Nucleus accumbens (tissue), 56 donors: ENCODE data around the gene ZNF880.
"Not testable (repeated sequence)": the region's sequence is repeated elsewhere in the genome, so short reads cannot be mapped to it uniquely, and the experiment has no call there.

Experiments used
- DNase-seq, 56 donors: peaks; one replicate each; lab custom pipeline; 2025; lab: John Stamatoyannopoulos, UW

Gene ZNF880

DNA sequence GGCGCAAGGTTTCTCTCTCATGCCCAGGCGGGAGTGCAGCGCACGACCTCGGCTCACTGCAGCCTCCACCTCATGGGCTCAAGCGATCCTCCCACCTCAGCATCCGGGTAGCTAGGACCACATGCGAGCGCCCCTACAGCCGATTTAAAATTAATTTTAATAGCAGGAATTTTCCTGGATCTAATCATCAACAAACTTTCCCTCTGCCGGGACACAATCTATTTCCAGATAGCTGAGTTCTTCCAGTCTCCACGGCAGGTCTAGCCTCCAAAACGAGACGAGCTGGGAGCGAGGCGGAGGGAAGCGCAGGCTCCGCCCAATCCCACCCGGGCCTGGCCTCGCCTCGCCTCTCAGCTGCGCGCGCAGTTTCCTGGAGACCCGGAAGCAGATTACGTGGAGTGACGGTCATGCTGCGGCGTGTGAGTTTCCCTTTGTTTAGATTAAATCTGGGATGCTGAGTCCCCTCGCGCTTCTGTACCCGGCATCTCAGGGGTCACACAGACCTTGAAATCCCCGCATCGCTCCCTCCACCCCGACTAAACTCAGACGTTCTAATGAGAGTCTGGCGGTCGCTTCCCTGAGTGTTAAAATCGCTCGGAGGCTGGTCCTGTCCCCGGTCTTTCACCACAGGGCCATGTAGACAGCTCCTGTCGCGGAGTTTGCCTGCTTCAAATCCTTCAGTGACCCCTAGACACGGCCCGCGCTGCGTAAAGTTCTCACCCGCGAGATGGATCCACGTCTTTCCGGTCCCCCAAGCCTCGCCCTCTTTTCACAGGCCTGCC lies at the start of gene ZNF880:
TSS of gene ZNF880 (plus strand) at position 365 of the 782 bp plus-strand sequence. CDS start at position 408, 43 bp downstream.
- DNase-seq, result peak in 55 of 56 donors; percentile 41 to 97 (median 88)

DNA sequence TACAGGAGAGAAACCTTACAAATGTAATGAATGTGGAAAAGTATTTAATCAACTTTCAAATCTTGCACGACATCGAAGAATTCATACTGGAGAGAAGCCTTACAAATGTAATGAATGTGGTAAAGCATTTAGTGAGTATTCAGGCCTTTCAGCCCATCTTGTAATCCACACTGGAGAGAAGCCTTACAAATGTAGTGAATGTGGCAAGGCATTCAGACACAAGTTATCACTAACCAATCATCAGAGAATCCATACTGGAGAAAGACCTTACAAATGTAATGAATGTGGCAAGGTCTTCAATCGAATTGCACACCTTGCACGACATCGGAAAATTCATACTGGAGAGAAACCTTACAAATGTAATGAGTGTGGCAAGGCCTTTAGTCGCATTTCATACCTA lies 47.3 kb upstream of the ZNF880 start:
- DNase-seq, result no peak

GRCh38 chr19:52331757-52332156 lies 38.0 kb upstream of the ZNF880 start:
- no peak for DNase-seq

DNA sequence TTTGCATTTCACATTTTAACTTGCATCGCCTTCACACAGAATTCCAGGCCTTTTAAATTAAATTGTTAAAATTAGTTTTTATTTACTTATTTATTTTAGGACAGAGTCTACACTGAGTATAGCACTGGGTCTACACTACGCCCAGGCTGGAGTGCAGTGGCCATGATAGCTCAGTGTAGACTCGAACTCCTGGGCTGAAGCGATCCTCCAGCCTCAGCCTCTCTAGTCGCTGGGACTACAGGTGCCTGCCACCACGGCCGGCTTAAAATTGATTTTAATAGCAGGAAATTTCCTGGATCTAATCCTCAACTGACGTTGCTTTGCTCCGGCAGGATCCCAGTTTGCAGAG lies 34.0 kb upstream of the ZNF880 start:
- DNase-seq, result no peak

DNA sequence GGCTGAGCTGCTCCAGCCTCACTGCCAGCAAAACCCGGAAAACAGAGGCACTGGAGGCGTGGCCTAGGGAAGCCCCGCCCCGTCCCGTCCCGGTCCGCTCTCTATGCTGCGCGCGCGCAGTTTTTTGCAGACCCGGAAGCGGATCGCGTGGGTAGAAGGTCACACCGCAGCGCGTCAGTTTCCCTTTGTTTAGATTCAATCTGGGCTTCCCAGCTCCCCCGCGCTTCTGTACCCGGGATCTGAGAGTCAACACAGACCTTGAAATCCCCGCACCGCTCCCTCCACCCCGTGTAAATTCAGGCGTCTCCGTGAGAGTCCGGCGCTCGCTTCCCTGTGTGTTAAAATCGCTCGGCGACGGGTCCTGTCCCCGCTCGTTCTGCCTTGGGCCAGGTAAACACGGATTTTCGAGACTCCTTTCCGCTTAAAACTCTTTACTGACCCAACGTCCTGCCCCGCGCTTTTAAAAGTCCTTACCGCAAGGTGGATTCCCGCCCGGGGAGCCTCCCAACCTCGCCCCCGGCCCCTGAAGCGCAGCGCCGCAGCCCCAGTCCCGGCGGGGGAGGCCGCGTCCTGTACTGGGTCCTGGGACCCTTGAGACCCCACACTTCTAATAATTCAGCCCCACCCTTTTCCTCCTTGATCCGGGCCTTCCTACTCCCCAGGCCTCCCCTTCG lies 33.5 kb upstream of the ZNF880 start, which contains the start of gene ZNF610:
TSS of gene ZNF610 (plus strand) at position 127 of the 674 bp plus-strand sequence. CDS start 12,930 bp downstream, outside the sequence.
- DNase-seq, result peak; percentile 23 to 95 (median 86)

GRCh38 chr19:52336791-52337381 lies 32.8 kb upstream of the ZNF880 start:
- DNase-seq, result no peak

DNA sequence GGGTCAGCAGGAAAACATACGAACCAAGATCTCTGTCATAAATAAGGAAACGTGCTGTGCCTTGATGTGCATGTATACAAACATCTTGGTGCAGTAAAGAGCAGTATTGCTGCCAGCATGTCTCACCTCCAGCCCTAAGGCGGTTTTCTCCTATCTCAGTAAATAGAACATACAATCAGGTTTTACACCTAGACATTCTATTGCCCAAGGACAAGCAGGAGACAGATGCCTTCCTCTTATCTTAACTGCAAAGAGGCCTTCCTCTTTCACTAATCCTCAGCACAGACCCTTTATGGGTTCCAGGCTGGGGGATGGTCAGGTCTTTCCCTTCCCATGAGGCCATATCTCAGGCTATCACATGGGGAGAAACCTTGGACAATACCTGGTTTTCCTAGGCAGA lies 30.7 kb upstream of the ZNF880 start:
- DNase-seq, result not testable (repeated sequence)

DNA sequence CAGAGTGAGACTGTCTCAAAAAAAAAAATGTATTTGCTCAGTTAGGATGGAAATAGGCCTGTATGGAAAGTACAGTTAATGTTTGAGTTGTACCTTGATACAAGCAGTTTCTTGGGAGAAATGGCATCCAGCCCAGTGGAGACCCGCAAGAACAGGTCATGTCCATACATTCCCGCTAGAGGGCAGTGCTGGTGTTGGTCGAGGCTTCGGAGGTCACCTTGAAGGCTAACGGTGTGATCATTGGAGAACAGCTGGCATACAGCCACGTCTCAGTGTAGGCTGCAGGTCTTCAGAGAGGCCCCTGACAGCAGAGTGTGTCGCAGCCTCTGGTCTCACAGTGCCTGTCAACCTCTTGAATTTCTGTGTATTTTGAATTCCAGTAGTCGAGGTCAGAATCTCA lies 26.2 kb upstream of the ZNF880 start:
- DNase-seq, result peak in 37 of 56 donors; percentile 1 to 57 (median 10)

GRCh38 chr19:52345162-52345561 lies 24.6 kb upstream of the ZNF880 start:
- DNase-seq, result no peak

DNA sequence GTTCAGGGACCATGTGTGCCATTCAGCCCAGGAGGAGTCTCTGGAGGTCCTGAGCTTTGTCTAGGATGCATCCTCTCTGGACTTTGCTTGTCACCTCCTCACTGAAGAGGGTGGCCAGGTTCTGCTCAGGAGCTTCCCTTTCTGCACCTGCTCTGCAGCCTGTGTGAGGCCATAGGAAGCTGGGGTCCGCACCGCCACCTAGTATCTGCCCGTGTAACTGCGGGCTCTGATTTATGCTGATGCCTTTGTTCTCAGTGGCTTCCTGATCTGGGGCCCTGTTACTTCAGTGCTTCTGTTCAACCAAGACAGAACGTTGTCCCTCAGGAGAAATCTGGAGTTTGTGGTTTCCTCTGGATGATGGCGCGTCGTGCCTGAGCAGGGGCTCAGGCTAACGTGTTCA lies 18.2 kb upstream of the ZNF880 start:
- DNase-seq, result no peak

- no peak for DNase-seq
Measured at GRCh38 chr19:52366414-52366824, 3.3 kb upstream of the ZNF880 start.

GRCh38 chr19:52370341-52370710 lies 603 bp downstream of the ZNF880 start:
- no peak for DNase-seq

DNA sequence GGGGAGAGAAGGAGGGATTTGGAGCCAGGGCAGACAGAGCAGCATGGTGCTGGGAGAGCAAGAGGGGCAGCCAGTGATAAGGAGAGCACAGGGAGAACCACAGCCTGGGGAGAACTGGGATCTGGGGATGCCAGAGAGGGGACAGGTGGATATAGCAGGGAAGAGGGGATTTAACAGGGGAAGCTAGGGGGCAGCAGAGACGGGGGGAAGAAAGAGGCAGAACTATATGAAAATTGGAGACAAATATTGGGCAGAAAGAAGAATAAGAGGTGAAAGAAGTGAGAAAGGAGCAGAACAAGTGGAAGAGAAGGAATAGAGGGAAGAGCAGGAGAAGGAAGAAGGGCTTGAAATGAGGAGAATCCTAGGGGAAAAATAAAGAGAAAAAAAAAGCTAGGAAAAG lies 21.4 kb downstream of the ZNF880 start:
- DNase-seq, result no peak

- DNase-seq, result peak; percentile 34 to 97 (median 88)
Measured at GRCh38 chr19:52397310-52398080, 27.8 kb downstream of the ZNF880 start, which contains the start of gene ZNF528. TSS of gene ZNF528 (plus strand) at chr19:52397849. CDS start at chr19:52402014, 4,165 bp downstream.

GRCh38 chr19:52398081-52398441 lies 28.3 kb downstream of the ZNF880 start:
- DNase-seq, result peak in 5 of 56 donors; percentile 5 to 32 (median 13)

DNA sequence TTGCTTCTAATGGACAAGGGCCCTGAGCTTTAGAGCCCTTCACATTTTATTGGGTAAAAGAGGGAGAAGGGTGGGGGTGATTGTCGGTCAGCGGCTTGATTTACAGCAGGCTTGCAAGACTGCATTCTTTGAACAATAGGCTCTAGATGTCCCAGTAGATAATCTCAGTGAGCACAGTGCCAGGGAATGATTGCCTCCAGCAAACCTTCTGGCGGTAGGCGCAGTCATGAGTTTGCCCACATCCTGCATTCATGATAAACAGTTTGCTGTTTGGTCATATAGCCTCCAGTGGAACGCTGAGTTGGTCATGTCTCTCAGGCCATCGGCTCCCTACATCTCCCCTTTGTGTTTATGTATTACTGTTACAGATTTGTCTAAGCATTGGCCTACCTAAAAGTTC lies 40.6 kb downstream of the ZNF880 start:
- no peak for DNase-seq

DNA sequence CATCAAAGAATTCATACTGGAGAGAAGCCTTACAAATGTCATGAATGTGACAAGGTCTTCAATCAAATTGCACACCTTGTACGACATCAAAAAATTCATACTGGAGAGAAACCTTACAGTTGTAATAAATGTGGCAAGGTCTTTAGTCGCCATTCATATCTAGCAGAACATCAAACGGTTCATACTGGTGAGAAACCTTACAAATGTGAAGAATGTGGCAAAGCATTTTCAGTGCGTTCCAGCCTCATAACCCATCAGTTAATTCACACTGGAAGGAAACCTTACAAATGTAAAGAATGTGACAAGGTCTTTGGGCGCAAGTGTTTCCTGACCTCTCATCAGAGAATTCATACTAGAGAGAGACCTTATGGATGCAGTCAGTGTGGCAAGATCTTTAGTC lies 46.0 kb downstream of the ZNF880 start:
- no peak for DNase-seq

DNA sequence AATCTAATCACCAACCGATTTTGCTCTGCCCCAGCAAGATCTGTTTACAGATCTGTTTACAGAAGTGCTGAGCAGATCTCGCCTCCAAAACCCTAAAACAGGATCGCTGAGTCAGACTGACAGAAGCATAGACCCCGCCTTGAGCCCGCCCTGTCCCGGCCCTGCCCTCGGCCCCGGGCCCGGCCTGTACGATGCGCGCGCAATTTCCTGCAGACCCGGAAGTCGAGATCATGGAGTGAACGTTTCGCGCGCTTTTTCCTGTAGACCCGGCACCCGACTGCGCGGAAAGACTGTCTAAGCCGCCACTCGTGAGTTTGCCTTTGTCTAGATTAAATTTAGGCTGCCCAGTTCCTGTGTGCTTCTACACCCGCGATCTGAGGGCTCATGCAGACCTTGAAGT lies 59.2 kb downstream of the ZNF880 start, which contains the start of gene ZNF534:
TSS of gene ZNF534 (plus strand) at position 212 of the 400 bp plus-strand sequence. CDS start 2,327 bp downstream, outside the sequence.
- DNase-seq, result no peak
